ENCODE data around the gene PNPLA7.

DNA sequence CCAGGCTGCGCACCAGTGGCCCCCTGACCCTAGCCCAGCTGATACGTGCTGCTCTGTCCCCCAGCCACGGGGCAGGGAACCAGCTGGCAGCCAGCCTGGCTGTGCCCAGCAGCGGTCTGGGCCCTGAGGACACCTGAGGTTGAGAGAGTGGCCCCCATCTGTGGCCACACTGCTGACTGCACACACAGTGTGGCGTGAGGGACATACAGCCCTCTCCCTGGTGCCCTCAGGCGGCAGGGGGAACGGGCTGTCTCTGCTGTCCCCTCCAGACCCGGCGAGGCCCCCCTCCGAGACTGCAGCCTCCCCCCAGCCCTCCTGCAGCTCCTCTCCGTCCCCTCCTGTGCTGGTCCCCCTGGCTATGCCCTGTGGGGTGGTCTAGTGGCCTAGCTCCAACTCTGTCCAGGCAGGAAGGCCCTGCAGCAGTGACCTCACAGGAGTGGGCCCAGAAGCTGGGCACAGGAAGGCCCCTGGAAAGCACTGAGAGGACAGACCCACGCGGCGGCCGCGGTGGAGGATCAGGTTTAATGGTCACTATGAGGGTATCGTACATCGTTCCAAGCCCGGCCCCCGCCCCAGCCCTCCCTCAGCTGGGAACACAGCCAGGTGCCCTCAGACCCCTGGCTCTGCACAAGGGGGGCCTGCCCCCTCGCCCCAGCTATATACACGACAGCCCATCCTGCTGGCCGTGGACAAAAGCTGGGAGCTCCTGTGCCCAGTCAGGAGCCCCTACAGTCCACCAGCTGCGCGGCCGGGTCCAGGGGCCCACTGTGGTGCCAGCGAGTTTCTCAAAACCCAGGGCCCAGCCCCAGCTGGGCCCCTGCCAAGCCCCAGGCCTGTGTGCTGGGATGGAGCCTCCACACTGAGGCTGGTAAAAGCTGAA is 102.2 kb downstream of the PNPLA7 start:
- TF ChIP-seq RAD21 (IDR thresholded peaks at IDR 0.05; ENCODE audit: low read length) = no peak
- no peak for TF ChIP-seq SMC3 (IDR thresholded peaks at IDR 0.05; ENCODE audit: low read depth, low read length)
- TF ChIP-seq, protein P1, sequence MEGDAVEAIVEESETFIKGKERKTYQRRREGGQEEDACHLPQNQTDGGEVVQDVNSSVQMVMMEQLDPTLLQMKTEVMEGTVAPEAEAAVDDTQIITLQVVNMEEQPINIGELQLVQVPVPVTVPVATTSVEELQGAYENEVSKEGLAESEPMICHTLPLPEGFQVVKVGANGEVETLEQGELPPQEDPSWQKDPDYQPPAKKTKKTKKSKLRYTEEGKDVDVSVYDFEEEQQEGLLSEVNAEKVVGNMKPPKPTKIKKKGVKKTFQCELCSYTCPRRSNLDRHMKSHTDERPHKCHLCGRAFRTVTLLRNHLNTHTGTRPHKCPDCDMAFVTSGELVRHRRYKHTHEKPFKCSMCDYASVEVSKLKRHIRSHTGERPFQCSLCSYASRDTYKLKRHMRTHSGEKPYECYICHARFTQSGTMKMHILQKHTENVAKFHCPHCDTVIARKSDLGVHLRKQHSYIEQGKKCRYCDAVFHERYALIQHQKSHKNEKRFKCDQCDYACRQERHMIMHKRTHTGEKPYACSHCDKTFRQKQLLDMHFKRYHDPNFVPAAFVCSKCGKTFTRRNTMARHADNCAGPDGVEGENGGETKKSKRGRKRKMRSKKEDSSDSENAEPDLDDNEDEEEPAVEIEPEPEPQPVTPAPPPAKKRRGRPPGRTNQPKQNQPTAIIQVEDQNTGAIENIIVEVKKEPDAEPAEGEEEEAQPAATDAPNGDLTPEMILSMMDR (conservative IDR thresholded peaks at IDR 0.05; ENCODE audit: low read depth, low read length) = no peak
- no peak for TF ChIP-seq NFE2L2 (IDR thresholded peaks at IDR 0.05; ENCODE audit: low read depth, low read length)
- no peak for TF ChIP-seq POLR2A (IDR thresholded peaks at IDR 0.05; ENCODE audit: low read depth, low read length)

Measured in IMR-90 (cell line).